Measurements from ENCODE around the gene CEP131.
"Not testable (repeated sequence)": the region's sequence is repeated elsewhere in the genome, so short reads cannot be mapped to it uniquely, and the experiment has no call there.

Gene CEP131

GRCh38 chr17:81154961-81155360 lies 67.8 kb downstream of the CEP131 start:
- no peak overlapping the region for H3K27ac ChIP-seq
- DNase-seq (ENCODE audit: low spot score), result no peak
- no peak for TF ChIP-seq CTCF (conservative IDR thresholded peaks at IDR 0.05; ENCODE audit: low read depth)
- ChIA-PET CTCF (interaction anchor here (0.6 kb wide), 1 partner anchor 22 kb away, joined by 3 read pairs; no protein-coding TSS in a partner anchor), POLR2A (ENCODE audit: low non-redundant PET) (no interaction called here)

GRCh38 chr17:81154016-81154415 lies 68.7 kb downstream of the CEP131 start:
- H3K27ac ChIP-seq; DNase-seq (ENCODE audit: low spot score); POLR2A ChIA-PET (ENCODE audit: low non-redundant PET): not testable (repeated sequence)
- CTCF ChIA-PET, result interaction anchor here (0.6 kb wide), 1 partner anchor 37 kb away, joined by 4 read pairs; no protein-coding TSS in a partner anchor

- no peak for TF ChIP-seq CTCF (conservative IDR thresholded peaks at IDR 0.05; ENCODE audit: low read depth)
- ChIA-PET POLR2A (ENCODE audit: low non-redundant PET) (no interaction called here), CTCF (no interaction called here)
- no peak for DNase-seq (ENCODE audit: low spot score)
- H3K27ac ChIP-seq, result no peak overlapping the region
Measured at GRCh38 chr17:81153340-81153803, 69.4 kb downstream of the CEP131 start.

GRCh38 chr17:81152288-81152828 lies 70.4 kb downstream of the CEP131 start:
- CTCF ChIA-PET, result no interaction called here
- POLR2A ChIA-PET (ENCODE audit: low non-redundant PET), result no interaction called here
- no peak for TF ChIP-seq CTCF (conservative IDR thresholded peaks at IDR 0.05; ENCODE audit: low read depth)
- DNase-seq (ENCODE audit: low spot score), result no peak
- H3K27ac ChIP-seq, result no peak overlapping the region

GRCh38 chr17:81151278-81151677 lies 71.5 kb downstream of the CEP131 start:
- no peak for TF ChIP-seq CTCF (conservative IDR thresholded peaks at IDR 0.05; ENCODE audit: low read depth)
- POLR2A ChIA-PET (ENCODE audit: low non-redundant PET), result no interaction called here
- H3K27ac ChIP-seq, result no peak overlapping the region
- DNase-seq (ENCODE audit: low spot score), result no peak
- CTCF ChIA-PET, result interaction anchor here (0.7 kb wide), 1 partner anchor 977 kb away, joined by 3 read pairs; no protein-coding TSS in a partner anchor

- no peak for TF ChIP-seq CTCF (conservative IDR thresholded peaks at IDR 0.05; ENCODE audit: low read depth)
- DNase-seq (ENCODE audit: low spot score), result no peak
- H3K27ac ChIP-seq, result no peak overlapping the region
- CTCF ChIA-PET, result interaction anchor here (0.6 kb wide), 1 partner anchor 57 kb away, joined by 3 read pairs; no protein-coding TSS in a partner anchor
- POLR2A ChIA-PET (ENCODE audit: low non-redundant PET), result interaction anchor here (0.7 kb wide), 1 partner anchor 80 kb away, joined by 14 read pairs; no protein-coding TSS in a partner anchor
Measured at GRCh38 chr17:81150377-81151077, 72.2 kb downstream of the CEP131 start.

- DNase-seq (ENCODE audit: low spot score), result no peak
- ChIA-PET POLR2A (ENCODE audit: low non-redundant PET) (no interaction called here), CTCF (interaction anchor here (0.8 kb wide), 1 partner anchor 52 kb away, joined by 4 read pairs; no protein-coding TSS in a partner anchor)
- no peak overlapping the region for H3K27ac ChIP-seq
- TF ChIP-seq CTCF (conservative IDR thresholded peaks at IDR 0.05; ENCODE audit: low read depth), result no peak
Measured at GRCh38 chr17:81148986-81149533, 73.7 kb downstream of the CEP131 start.
